ENCODE measurements around the gene FBXO42.

DNA sequence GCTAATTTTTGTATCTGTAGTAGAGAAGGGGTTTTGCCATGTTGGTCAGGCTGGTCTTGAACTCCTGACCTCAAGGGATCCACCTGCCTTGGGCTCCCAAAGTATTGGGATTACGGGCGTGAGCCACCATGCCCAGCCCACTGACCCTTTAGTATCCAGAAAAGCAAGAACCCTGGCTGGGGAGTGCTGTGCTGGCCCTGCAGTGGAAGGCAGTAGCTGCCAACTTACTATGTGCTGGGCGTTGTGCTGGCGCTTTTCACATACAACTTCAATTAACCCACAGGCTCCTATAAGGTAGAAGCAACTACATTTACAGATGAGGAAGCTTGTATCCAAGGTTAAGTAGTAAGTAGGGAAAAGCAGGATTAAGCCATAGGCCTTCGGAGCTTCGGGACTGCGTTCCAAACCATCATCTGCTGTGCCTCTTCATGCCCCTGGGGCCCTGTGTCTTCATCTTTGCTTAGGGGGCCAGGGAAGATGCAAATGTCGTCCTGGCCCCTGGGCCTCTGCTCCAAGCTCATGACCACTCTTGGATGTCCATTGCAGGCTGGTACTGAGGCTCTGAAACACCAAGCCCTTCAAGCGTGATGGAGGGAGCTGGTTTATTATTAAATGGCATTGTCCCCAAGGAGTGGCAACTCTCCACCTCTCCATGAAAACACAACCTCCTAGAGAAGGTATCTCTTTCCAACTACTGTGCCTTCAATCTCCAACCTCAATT lies 106.6 kb downstream of the FBXO42 start:
- TF ChIP-seq MAX (IDR thresholded peaks at IDR 0.05; ENCODE audit: insufficient read depth, insufficient read length): no peak
- TF ChIP-seq, protein P1, sequence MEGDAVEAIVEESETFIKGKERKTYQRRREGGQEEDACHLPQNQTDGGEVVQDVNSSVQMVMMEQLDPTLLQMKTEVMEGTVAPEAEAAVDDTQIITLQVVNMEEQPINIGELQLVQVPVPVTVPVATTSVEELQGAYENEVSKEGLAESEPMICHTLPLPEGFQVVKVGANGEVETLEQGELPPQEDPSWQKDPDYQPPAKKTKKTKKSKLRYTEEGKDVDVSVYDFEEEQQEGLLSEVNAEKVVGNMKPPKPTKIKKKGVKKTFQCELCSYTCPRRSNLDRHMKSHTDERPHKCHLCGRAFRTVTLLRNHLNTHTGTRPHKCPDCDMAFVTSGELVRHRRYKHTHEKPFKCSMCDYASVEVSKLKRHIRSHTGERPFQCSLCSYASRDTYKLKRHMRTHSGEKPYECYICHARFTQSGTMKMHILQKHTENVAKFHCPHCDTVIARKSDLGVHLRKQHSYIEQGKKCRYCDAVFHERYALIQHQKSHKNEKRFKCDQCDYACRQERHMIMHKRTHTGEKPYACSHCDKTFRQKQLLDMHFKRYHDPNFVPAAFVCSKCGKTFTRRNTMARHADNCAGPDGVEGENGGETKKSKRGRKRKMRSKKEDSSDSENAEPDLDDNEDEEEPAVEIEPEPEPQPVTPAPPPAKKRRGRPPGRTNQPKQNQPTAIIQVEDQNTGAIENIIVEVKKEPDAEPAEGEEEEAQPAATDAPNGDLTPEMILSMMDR (IDR thresholded peaks at IDR 0.05; ENCODE audit: extremely low read depth in 1 of 2, insufficient read depth in 1 of 2, low read depth in 1 of 2, low read length in 2 of 2): no peak

All from endothelial cell of umbilical vein (primary cell).